Endothelial cell (in vitro differentiated cells): ENCODE data around the gene AUNIP. TPM values are rescaled to one million over a fixed set of nuclear protein-coding genes. Genes with fewer than 3 reads are reported as not detected.

Experiments
- DNase-seq: peaks from one replicate; pipeline ENCODE4 v3.0.0; 2021; ENCODE audit warnings: low spot score
- H3K27ac Mint-ChIP-seq: one replicate; pipeline ENCODE4 v1.8.0; 2021; ENCODE audit warnings: mixed read lengths, inconsistent platforms; ENCODE audit not compliant: unreplicated experiment
- H3K27me3 Mint-ChIP-seq: one replicate; pipeline ENCODE4 v1.8.0; 2021; ENCODE audit warnings: mild to moderate bottlenecking, moderate library complexity, mixed read lengths, inconsistent platforms; ENCODE audit not compliant: unreplicated experiment
- H3K36me3 Mint-ChIP-seq: one replicate; pipeline ENCODE4 v1.8.0; 2021; ENCODE audit warnings: mild to moderate bottlenecking, low read depth, mixed read lengths, inconsistent platforms; ENCODE audit not compliant: unreplicated experiment
- H3K4me1 Mint-ChIP-seq: one replicate; pipeline ENCODE4 v1.8.0; 2021; ENCODE audit warnings: mild to moderate bottlenecking, mixed read lengths, inconsistent platforms; ENCODE audit not compliant: unreplicated experiment
- H3K4me3 Mint-ChIP-seq: one replicate; pipeline ENCODE4 v1.8.0; 2021; ENCODE audit warnings: mild to moderate bottlenecking, mixed read lengths, inconsistent platforms; ENCODE audit not compliant: unreplicated experiment
- H3K9me3 Mint-ChIP-seq: one replicate; pipeline ENCODE4 v1.8.0; 2021; ENCODE audit warnings: mixed read lengths, inconsistent platforms; ENCODE audit not compliant: unreplicated experiment
- CTCF ChIP-seq: fragments of 200-600 bp; sonication (generic); IDR thresholded peaks from one replicate; pipeline ENCODE4 v1.5.0; 2021; ENCODE audit warnings: antibody characterized with exemption; ENCODE audit not compliant: unreplicated experiment
- total RNA-seq: library from RNA; stranded (reverse); fragmentation: NEBNext Ultra II Directional; extraction: Animal tissue kit (Norgen Biotek cat#: 25700); gene quantifications from one replicate; pipeline ENCODE4 v1.2.1, GENCODE V29; 2021; ENCODE audit not compliant: unreplicated experiment

AUNIP gene
- total RNA-seq, 1 donor from 2014 or later, result 3.3 TPM

GRCh38 chr1:25808481-25809244, 50.6 kb downstream of the AUNIP start:
- H3K4me3 Mint-ChIP-seq, result no peak overlapping the region
- DNase-seq, result no peak
- TF ChIP-seq CTCF, result no peak
- peaks cover 20% of the 10 kb centered on the region for H3K4me1 Mint-ChIP-seq
- peaks cover 25% of the 10 kb centered on the region for H3K36me3 Mint-ChIP-seq
- no peaks in the 10 kb centered on the region for H3K9me3 Mint-ChIP-seq
- no peak overlapping the region for H3K27ac Mint-ChIP-seq
- peaks cover 3% of the 10 kb centered on the region for H3K27me3 Mint-ChIP-seq

GRCh38 chr1:25807480-25808390, 51.5 kb downstream of the AUNIP start:
- Mint-ChIP-seq H3K27me3 (peaks cover 3% of the 10 kb centered on the region), H3K27ac (no peak overlapping the region), H3K4me3 (no peak overlapping the region), H3K9me3 (no peaks in the 10 kb centered on the region), H3K36me3 (peaks cover 20% of the 10 kb centered on the region), H3K4me1 (peaks cover 24% of the 10 kb centered on the region)
- DNase-seq, result no peak
- TF ChIP-seq CTCF, result no peak

GRCh38 chr1:25806418-25806817, 52.8 kb downstream of the AUNIP start:
- DNase-seq, result no peak
- TF ChIP-seq CTCF, result no peak

DNA sequence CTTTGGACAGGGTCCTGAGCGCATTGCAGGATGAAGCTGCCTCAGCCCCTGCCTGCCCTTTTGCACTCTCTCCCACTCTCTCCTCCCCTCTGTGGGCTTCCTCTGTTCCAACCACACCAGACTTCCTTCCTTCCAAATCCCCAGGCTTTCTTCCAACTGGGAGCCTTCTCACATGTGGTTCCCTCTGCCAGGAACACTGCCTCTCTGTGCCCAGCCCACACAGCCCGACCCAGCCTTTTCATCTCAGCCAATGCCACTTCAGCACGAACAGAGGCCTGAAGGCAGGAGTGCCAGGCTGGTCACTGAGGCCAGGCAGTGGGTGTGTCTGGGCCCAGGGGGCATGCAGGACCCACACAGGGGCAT, 53.4 kb downstream of the AUNIP start:
- no peak for TF ChIP-seq CTCF
- Mint-ChIP-seq H3K4me3 (peak overlapping the region; percentile 82), H3K27me3 (peaks cover 3% of the 10 kb centered on the region), H3K36me3 (peaks cover 15% of the 10 kb centered on the region), H3K4me1 (peaks cover 34% of the 10 kb centered on the region), H3K27ac (peak overlapping the region; percentile 61), H3K9me3 (no peaks in the 10 kb centered on the region)
- no peak for DNase-seq

More at GRCh38 chr1:25806418-25806817, 52.8 kb downstream of the AUNIP start:
- H3K9me3 Mint-ChIP-seq, result no peaks in the 10 kb centered on the region
- peaks cover 3% of the 10 kb centered on the region for H3K27me3 Mint-ChIP-seq
- H3K36me3 Mint-ChIP-seq, result peaks cover 15% of the 10 kb centered on the region
- peaks cover 30% of the 10 kb centered on the region for H3K4me1 Mint-ChIP-seq
- H3K4me3 Mint-ChIP-seq, result peak overlapping the region; percentile 82
- H3K27ac Mint-ChIP-seq, result no peak overlapping the region
